ENCODE measurements around the gene NDUFC1. TPM values are rescaled to one million over a fixed set of nuclear protein-coding genes. Genes with fewer than 3 reads are reported as not detected.
"Not testable (repeated sequence)": the region's sequence is repeated elsewhere in the genome, so short reads cannot be mapped to it uniquely, and the experiment has no call there.

NDUFC1 gene
- polyA plus RNA-seq, 1 donor (not counting 4 experiments of a cell fraction or from before 2014, with no cell fraction given): 52.1 TPM

DNA sequence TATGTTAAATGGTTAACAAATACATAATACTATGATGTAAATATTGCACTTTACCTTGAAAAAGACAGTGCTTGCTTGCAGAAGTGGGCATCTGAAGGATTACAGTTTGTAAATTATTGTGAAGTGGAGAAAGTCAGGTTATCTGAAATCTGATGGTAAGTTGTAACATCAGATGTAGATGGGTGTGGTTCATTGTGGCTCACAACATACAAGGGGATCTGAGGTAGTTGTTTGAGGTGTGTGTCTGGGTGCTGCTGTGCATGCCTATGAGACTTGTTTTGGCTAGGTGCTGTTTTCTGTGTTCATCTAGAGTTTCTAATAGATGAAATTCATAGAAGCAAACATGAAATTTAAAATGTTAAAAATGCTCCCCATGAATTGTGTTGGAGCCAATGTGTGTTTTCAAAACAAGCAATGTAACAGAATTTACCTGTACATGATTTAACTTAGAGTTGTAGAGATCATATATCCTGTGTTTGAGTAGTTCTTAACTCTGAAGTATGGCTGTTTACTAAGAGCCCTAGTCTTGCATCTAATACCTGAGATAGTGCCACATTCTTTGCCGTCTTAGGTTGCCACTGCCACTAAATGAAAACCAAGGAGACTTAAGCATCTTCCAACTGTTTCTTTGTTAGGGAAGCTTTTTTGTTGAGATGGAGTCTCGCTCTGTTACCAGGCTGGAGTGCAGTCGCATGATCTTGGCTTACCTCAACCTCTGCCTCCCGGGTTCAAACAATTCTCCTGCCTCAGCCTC is 11.9 kb upstream of the NDUFC1 start:
- peaks cover 12% of the 10 kb centered on the region for H4K20me1 ChIP-seq (ENCODE audit: control insufficient read depth, extremely low read depth, insufficient read depth, low read length)
- H3K9me1 ChIP-seq (ENCODE audit: control insufficient read depth, extremely low read depth, insufficient read depth, low read length): no peaks in the 10 kb centered on the region
- FAIRE-seq: no peak
- no peak for DNase-seq (ENCODE audit: low read depth, low spot score)
- H3K9ac ChIP-seq (ENCODE audit: control insufficient read depth, extremely low read depth, insufficient read depth, low read length): no peak overlapping the region
- H3K9me3 ChIP-seq (ENCODE audit: control insufficient read depth, low read depth, low read length): no peaks in the 10 kb centered on the region
- TF ChIP-seq EZH2 (IDR thresholded peaks at IDR 0.05; ENCODE audit: low read length): no peak
- TF ChIP-seq, protein P1, sequence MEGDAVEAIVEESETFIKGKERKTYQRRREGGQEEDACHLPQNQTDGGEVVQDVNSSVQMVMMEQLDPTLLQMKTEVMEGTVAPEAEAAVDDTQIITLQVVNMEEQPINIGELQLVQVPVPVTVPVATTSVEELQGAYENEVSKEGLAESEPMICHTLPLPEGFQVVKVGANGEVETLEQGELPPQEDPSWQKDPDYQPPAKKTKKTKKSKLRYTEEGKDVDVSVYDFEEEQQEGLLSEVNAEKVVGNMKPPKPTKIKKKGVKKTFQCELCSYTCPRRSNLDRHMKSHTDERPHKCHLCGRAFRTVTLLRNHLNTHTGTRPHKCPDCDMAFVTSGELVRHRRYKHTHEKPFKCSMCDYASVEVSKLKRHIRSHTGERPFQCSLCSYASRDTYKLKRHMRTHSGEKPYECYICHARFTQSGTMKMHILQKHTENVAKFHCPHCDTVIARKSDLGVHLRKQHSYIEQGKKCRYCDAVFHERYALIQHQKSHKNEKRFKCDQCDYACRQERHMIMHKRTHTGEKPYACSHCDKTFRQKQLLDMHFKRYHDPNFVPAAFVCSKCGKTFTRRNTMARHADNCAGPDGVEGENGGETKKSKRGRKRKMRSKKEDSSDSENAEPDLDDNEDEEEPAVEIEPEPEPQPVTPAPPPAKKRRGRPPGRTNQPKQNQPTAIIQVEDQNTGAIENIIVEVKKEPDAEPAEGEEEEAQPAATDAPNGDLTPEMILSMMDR (optimal IDR thresholded peaks at IDR 0.05 in 1 of 3, IDR thresholded peaks at IDR 0.05 in 1 of 3, conservative IDR thresholded peaks at IDR 0.05 in 1 of 3; ENCODE audit: extremely low read depth in 1 of 3, insufficient read depth in 2 of 3, low read length in 3 of 3): no peak
- H3K4me3 ChIP-seq (ENCODE audit: control insufficient read depth in 2 of 3, extremely low read depth in 1 of 3, insufficient read depth in 2 of 3, low read depth in 1 of 3, low read length in 3 of 3): no peak overlapping the region
- H3K27ac ChIP-seq (ENCODE audit: control insufficient read depth, insufficient read depth, low read length): no peak overlapping the region
- peaks cover 99% of the 10 kb centered on the region for H3K79me2 ChIP-seq (ENCODE audit: control insufficient read depth, insufficient read depth, low read length)
- dilution Hi-C loops (cut with MboI; ENCODE audit: extremely low pct_ligation_motif_present, low sequenced_read_pairs): no loop called here
- H3K4me1 ChIP-seq (ENCODE audit: control insufficient read depth, extremely low read depth, insufficient read depth, low read length): no peaks in the 10 kb centered on the region
- H3K4me2 ChIP-seq (ENCODE audit: control insufficient read depth, extremely low read depth, insufficient read depth, low read depth, low read length): no peak overlapping the region
- H3K27me3 ChIP-seq (ENCODE audit: control insufficient read depth, extremely low read depth, insufficient read depth, low read length): no peaks in the 10 kb centered on the region
- no peaks in the 10 kb centered on the region for H3K36me3 ChIP-seq (ENCODE audit: control insufficient read depth in 2 of 2, extremely low read depth in 1 of 2, insufficient read depth in 2 of 2, low read length in 2 of 2)
- no peak overlapping the region for H2AFZ ChIP-seq (ENCODE audit: control insufficient read depth, low read length)

DNA sequence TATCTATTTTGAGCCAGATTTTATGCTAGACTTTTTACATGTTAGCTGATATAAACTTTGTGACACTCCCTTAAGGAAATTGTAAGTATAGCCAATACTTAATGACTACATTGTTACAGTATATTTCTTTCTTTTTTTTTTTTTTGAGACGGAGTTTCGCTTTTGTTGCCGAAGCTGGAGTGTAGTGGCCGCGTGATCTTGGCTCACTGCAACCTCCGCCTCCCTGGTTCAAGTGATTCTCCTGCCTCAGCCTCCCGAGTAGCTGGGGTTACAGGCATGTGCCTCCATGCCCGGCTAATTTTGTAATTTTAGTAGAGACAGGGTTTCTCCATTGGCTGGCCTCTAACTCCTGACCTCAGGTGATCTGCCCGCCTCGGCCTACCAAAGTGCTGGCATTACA is 11.1 kb upstream of the NDUFC1 start:
- H3K9ac ChIP-seq (ENCODE audit: control insufficient read depth, extremely low read depth, insufficient read depth, low read length); H3K9me3 ChIP-seq (ENCODE audit: control insufficient read depth, low read depth, low read length); H3K36me3 ChIP-seq (ENCODE audit: control insufficient read depth in 2 of 2, extremely low read depth in 1 of 2, insufficient read depth in 2 of 2, low read length in 2 of 2); H2AFZ ChIP-seq (ENCODE audit: control insufficient read depth, low read length); H3K27me3 ChIP-seq (ENCODE audit: control insufficient read depth, extremely low read depth, insufficient read depth, low read length); H3K9me1 ChIP-seq (ENCODE audit: control insufficient read depth, extremely low read depth, insufficient read depth, low read length); H3K27ac ChIP-seq (ENCODE audit: control insufficient read depth, insufficient read depth, low read length); H3K4me1 ChIP-seq (ENCODE audit: control insufficient read depth, extremely low read depth, insufficient read depth, low read length); DNase-seq (ENCODE audit: low read depth, low spot score); FAIRE-seq; H3K4me3 ChIP-seq (ENCODE audit: control insufficient read depth in 2 of 3, extremely low read depth in 1 of 3, insufficient read depth in 2 of 3, low read depth in 1 of 3, low read length in 3 of 3); H3K4me2 ChIP-seq (ENCODE audit: control insufficient read depth, extremely low read depth, insufficient read depth, low read depth, low read length); dilution Hi-C loops (cut with MboI; ENCODE audit: extremely low pct_ligation_motif_present, low sequenced_read_pairs); H4K20me1 ChIP-seq (ENCODE audit: control insufficient read depth, extremely low read depth, insufficient read depth, low read length): not testable (repeated sequence)
- peaks cover 99% of the 10 kb centered on the region for H3K79me2 ChIP-seq (ENCODE audit: control insufficient read depth, insufficient read depth, low read length)

Measured in keratinocyte (primary cell).